Fibroblast of the aortic adventitia (primary cell): ENCODE results near the gene PTP4A1. TPM values are rescaled to one million over a fixed set of nuclear protein-coding genes. Genes with fewer than 3 reads are reported as not detected.
A peak's percentile ranks its signal among the peaks of the same experiment; 100 is the strongest.

ENCODE experiments used
- DNase-seq: peaks from one replicate; pipeline ENCODE4 v3.0.0-alpha.2; 2010; ENCODE audit warnings: low read depth
- H3K4me3 ChIP-seq: 2 replicates; pipeline ENCODE4 v1.5.1; 2011; ENCODE audit warnings: low read depth, mild to moderate bottlenecking, control low read depth, low read length, moderate library complexity
- total RNA-seq: library from RNA; depleted of rRNA; stranded (reverse); fragments of >200 nt; gene quantifications from 2 replicates; pipeline ENCODE4 v1.2.3, GENCODE V29; 2012; ENCODE audit warnings: low replicate concordance
- TF ChIP-seq, protein P1 (sequence below): IDR thresholded peaks from 2 replicates; pipeline ENCODE4 v1.5.1; 2011; ENCODE audit warnings: mild to moderate bottlenecking, low read length, control low read depth, inconsistent platforms; ENCODE audit not compliant: insufficient read depth

PTP4A1 gene
- total RNA-seq, 1 donor = 46.1 TPM

DNA sequence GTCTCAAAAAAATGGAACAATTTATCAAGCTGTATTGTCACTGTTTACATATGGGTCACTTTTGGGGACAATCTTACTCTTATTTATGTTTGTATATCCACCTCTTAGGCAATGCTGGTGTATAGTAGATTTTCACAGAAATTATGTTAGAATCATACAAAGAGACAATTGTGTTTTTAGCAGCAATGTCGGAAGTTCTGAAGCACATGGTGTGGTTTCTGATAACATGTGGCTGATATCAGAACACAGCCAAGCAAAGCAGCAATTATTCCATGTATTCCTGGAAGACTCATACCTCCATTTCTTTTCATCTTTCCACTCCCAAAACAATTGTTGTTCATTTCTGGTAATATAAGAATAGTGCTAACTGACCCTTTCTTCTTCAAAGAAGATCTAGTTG is 17.5 kb upstream of the PTP4A1 start:
- no peak for DNase-seq
- H3K4me3 ChIP-seq = no peak overlapping the region
- TF ChIP-seq, protein P1, sequence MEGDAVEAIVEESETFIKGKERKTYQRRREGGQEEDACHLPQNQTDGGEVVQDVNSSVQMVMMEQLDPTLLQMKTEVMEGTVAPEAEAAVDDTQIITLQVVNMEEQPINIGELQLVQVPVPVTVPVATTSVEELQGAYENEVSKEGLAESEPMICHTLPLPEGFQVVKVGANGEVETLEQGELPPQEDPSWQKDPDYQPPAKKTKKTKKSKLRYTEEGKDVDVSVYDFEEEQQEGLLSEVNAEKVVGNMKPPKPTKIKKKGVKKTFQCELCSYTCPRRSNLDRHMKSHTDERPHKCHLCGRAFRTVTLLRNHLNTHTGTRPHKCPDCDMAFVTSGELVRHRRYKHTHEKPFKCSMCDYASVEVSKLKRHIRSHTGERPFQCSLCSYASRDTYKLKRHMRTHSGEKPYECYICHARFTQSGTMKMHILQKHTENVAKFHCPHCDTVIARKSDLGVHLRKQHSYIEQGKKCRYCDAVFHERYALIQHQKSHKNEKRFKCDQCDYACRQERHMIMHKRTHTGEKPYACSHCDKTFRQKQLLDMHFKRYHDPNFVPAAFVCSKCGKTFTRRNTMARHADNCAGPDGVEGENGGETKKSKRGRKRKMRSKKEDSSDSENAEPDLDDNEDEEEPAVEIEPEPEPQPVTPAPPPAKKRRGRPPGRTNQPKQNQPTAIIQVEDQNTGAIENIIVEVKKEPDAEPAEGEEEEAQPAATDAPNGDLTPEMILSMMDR = no peak

DNA sequence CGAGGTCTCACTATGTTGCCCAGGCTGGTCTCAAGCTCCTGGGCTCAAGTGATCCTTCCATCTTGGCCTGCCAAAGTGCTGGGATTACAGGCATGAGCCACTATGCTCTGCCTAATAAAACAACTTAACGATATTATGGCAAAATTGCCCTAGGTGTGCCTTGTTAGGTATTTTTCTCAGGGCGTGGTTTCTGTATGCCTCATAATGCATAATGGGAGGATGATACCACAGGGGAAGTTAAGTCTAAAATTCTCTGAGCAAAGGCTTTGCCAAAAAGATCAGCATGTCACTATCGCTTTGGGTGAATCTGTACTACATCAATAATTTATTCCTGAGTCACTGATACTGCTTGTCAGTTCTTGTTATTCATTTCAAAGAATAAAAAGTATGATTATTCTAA is 15.9 kb upstream of the PTP4A1 start:
- no peak for DNase-seq
- no peak overlapping the region for H3K4me3 ChIP-seq
- TF ChIP-seq, protein P1 = no peak

DNA sequence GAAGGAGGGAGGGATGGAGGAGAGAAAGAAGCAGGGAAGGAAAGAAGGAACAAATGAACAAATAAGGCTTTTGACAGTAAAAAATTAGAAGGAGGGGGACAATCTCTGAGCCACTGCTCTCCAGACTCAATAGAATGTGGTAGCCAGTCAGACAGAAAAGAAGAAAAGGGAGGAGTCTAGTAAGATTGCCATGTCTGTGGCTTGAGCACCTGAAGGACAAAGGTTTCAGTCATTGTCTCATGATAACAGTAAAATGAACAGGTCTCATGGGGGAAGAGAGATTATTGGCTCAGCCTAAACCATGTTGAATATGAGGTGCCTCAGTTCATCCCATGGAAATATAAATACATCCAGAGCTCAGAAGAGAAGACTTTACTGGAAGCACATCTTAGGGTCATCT is 14.0 kb upstream of the PTP4A1 start:
- no peak for DNase-seq
- TF ChIP-seq, protein P1 = no peak
- H3K4me3 ChIP-seq = no peak overlapping the region

DNA sequence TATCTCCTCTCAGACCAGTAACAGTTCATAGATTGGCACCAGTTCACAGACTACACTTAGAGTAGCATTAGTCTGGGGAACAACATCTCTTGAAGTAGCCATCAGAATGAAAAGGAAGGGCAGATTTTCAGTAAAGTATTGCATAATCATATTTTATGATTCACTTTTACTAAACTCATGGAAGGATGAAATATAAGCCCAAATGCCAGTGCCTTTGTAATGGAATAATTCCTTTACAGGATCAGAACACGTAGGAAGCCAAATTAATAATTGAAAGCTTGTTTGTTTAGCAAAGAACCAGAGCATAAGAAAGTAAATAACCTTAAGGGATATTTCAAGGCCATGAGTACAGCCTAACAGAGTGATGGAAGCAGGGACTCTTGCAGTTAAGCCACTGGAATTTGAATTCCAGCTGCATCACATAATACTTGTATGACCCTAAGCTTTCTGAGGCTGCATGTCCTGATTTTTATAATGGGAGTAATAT is 11.4 kb upstream of the PTP4A1 start:
- peak; percentile 80 for DNase-seq
- TF ChIP-seq, protein P1 = no peak

DNA sequence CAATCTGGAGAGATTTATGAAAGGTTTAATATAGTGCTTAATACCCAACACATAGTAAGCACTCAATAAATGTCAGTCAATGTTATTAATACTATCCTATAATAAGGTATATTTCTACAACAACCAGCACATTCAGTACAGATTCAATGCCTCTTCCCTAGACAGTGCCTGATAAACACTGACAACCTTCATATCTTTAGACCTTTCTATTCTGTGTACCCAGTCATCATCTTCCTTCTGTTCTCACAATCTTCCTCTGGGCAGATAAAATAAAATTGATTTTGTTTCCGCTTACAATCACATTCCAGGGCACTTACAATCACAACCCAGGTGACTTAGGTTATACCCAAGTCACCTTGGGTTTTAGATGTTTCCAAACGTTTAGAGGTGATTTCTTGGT is 11.0 kb upstream of the PTP4A1 start:
- TF ChIP-seq, protein P1 = no peak
- no peak for DNase-seq
- H3K4me3 ChIP-seq = no peak overlapping the region

More for the DNA sequence above, 11.4 kb upstream of the PTP4A1 start:
- H3K4me3 ChIP-seq = no peak overlapping the region

DNA sequence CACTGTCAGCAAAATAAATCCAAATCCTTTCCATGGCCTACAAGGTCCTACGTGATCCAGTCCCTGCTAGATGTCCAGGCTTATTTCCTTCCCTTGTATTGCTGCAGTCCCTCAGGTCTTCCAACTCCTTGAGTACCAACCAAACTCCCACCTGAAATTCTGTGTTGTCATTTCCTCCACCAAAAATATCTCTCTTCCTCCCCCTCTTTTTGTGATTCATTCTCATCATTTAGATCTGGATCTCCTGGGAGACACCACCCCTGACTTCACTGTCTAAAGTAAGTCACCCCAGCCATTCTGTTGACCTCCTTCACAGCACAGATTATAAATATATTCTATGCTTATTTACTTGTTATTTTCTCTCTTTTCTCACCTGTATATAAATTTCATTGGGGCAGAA is 9.0 kb upstream of the PTP4A1 start:
- DNase-seq = no peak
- H3K4me3 ChIP-seq = no peak overlapping the region
- TF ChIP-seq, protein P1 = no peak

DNA sequence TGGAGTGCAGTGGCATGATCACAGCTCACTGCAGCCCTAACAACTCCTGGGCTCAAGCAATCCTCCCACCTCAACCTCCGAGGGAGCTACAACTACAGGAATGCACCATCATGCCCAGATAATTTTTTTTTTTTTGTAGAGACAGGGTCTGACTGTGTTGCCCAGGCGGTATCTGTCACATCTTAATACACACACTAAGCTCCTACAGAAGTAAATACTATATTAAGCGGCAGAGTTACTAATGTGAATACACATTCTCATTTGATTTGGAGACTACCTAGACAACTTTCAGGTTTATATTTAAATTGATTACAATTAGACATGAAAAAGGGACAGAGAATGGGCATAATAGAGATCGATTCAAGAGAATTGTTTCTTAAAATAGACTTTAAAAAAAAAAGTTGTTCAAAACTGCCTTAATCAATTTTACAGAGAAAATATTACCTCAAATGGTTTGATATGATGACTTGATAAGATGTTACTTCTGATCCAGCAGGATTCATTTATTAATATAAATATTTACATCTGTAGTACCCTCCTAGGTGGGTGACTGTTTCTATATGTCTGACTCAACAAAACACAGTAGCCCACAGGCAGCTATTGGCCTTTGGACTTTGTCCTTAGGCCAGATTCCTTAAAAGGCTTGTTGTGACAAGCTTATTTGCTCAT is 7.1 kb upstream of the PTP4A1 start:
- DNase-seq = no peak
- no peak overlapping the region for H3K4me3 ChIP-seq
- TF ChIP-seq, protein P1 = no peak
